Measurements from ENCODE around the gene ABHD16A. TPM values are rescaled to one million over a fixed set of nuclear protein-coding genes. Genes with fewer than 3 reads are reported as not detected.
"Not testable (repeated sequence)": the region's sequence is repeated elsewhere in the genome, so short reads cannot be mapped to it uniquely, and the experiment has no call there.

Gene ABHD16A
- total RNA-seq, 1 experiment from 2014 or later = 50.5 TPM

DNA sequence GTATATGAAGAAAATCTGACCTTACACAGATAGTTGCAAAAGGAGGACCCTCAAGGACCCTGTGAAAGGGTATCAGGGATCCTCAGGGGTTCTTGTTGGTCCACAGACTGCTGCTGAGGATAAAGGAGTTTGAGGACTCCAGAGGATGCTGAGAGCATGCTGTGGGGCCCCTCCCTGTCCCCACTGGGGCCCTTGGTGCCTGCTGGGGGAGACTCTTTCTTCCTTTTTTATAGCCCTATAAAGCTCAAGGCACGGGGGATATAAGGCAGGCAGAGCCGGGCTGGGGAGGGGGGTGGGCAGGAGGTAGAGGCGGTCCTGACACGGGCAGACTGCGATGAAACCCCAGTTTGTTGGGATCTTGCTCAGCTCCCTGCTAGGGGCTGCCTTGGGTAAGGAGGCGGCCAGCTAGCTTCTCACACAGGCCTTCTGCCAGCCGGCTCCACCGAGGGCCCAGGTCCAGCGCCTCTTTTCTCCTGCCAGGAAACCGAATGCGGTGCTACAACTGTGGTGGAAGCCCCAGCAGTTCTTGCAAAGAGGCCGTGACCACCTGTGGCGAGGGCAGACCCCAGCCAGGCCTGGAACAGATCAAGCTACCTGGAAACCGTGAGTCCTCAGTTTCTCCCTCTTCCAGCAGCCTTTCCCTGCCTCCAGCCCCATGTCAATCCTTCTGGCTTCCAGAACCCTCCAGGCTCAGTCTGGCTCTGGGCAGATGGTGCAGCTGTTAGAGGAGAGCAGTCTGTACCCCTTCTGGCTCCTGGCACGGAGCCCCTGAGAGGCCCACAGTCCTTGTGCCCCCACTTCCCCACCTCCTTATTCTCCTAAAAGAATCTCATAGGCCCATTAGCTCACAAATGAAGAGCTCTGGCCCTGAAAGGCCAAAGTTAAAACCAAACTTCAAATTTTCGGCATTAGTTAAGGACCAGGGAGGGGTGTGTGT, 12.2 kb upstream of the ABHD16A start, which contains the start of gene LY6G6D:
TSS of gene LY6G6D (plus strand) at position 327 of the 937 bp plus-strand sequence. CDS start at position 335, 8 bp downstream.
- no peak for DNase-seq (ENCODE audit: low read depth)

DNA sequence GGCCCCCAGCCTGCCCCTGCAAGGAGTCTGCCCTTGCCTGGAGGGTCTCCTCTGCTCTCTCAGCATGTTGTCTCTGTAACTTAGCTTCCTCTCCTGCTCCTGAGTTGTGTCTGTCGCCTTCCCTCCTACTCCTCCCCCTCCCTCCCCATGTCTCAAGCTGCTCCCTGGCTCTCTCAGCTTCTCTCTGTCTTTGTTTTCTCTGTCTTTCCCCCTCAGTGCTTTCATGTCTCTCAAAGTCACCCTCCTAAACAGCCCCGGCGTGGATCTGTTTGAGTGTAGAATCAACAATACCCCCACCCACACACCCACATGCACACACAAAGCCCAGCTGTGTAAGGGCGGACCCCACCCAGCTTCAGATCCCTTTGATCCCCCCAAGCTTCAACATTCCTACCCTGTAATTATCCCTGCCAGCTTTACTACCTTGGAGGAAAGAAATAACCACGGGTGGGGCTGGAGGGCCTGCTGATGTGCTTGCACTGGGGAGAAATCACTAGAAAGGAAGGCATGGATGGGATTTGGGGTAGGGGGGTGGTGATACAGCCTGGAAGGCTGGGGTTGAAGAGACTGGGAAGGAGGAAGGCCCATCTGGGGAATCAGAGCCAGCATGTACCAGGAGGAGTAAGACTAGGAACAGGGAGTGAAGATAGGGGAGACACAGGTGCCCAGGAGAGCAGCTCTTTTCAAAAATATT, 11.0 kb upstream of the ABHD16A start:
- no peak for DNase-seq (ENCODE audit: low read depth)

DNA sequence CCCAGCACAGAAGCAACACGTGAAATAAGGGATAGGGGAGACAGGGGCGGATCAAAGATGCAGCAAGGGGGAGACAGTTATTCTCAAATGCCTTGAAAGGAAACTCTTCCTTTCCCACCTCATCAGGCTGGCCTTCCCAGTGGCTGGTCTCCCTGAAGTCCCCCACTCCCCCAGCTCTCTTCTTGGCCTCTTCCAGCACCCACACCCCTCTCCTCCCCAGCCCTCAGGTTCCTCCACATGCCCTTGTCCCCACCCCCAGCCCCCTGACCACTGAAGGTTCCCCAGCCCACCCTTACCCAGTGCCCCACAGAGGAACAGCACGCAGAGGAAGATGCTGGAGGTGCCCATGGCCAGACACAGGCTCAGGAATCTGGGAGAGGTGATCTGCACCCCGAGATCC, 10.3 kb upstream of the ABHD16A start:
- DNase-seq (ENCODE audit: low read depth) = no peak

DNA sequence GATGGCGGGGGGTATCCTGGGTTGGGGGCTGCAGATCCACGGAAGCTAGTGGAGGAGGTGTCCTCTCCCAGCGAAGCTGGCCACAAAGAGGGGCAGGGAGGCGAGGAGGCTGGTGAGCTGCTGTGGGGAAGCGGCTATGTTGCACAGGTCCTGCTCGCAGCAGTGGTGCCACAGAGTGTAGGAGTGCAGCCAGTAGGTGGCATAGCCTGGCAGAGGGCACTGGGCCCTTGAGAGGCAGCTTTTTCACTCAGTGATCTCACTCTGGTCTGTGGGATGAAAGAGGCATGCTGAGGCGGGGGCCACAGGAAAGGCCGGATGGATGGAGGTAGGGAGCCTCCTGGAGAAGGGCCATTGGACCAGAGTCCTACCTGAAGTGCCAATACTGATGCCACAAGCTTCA, 9.2 kb upstream of the ABHD16A start:
- no peak for DNase-seq (ENCODE audit: low read depth)

DNA sequence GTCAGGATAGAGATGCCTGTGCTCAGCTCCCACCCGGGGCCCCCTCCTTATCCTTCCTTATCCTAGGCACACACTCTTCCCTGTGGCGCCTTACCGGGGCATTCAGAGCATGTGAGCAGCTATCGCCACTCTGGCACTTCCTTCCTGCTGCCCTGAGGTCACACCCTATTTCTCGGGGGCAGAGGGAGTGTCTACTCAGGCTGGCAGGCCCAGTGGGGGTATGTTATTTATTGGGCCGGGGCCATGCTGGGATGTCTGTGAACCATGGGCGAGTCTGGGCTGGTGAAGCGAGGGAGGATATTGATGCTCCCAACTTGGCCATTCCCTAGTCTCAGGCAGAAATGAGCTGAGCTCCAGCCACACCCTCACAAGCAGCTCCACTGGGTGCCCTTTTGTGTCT, 8.1 kb upstream of the ABHD16A start:
- DNase-seq (ENCODE audit: low read depth) = no peak

DNA sequence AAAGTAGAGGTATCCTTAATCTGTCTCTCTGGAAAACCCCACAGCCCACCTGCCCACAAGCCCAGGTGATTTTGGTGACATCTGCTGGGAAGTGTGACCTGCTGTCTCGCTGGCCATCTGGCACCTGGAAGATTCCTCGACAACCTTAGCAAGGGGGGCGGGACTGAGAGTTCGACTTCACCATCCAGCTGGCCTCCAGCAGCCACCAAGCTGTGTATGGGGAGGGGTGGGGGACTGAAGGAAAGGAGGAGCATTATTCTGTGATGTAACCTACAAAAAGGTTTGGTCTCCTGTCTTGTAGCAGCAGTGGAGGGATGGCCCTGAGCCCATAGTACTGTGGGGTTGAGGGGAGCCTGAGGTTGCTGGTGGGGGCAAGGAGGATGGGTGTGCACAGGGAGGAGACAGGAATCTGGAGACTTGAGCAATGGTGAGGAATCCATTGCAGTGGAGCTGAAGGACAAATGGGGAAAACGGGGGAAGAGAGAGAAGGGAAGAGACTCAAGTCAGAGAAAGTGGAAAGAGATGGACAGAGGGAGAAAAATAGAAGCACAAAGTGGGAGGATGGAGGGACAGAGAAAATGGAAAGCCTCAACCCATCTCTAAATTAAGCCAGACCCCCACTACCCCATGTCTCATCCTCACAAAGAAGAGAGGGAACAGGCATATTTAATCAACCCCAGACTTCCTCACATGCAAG, 7.5 kb upstream of the ABHD16A start:
- no peak for DNase-seq (ENCODE audit: low read depth)

DNA sequence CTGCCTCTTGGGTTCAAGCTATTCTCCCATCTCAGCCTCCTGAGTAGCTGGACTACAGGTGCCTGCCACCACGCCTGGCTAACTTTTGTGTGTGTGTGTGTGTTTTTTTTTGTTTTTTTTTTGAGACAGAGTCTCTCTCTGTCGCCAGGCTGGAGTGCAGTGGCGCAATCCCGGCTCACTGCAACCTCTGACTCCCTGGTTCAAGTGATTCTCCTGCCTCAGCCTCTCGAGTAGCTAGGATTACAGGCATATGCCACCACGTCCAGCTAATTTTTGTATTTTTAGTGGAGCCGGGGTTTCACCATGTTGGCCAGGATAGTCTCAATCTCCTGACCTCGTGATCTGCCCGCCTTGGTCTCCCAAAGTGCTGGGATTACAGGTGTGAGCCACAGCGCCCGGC, 6.0 kb upstream of the ABHD16A start:
- DNase-seq (ENCODE audit: low read depth) = not testable (repeated sequence)

DNA sequence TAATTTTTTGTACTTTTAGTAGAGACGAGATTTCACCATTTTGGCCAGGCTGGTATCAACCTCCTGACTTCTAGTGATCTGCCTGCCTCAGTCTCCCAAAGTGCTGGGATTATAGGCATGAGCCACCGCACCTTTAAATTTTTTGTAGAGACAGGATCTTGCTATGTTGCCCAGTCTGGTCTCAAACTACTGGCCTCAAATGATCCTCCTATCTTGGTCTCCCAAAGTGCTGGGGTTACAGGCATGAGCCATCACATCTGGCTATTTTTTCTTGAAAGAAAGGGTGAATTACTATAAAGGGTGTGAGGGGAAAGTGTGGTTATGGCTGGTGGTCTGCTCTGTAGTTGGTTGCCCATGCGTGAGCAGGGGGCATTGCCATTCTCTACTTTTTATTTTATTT, 5.1 kb upstream of the ABHD16A start:
- no peak for DNase-seq (ENCODE audit: low read depth)

DNA sequence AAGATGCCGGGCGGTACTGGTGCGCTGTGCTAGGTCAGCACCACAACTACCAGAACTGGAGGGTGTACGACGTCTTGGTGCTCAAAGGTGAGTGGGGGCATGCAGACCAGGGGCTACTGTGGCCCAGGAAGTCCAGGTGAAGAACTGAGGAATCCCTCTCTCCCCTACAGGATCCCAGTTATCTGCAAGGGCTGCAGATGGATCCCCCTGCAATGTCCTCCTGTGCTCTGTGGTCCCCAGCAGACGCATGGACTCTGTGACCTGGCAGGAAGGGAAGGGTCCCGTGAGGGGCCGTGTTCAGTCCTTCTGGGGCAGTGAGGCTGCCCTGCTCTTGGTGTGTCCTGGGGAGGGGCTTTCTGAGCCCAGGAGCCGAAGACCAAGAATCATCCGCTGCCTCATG, 4.6 kb upstream of the ABHD16A start:
- no peak for DNase-seq (ENCODE audit: low read depth)

DNA sequence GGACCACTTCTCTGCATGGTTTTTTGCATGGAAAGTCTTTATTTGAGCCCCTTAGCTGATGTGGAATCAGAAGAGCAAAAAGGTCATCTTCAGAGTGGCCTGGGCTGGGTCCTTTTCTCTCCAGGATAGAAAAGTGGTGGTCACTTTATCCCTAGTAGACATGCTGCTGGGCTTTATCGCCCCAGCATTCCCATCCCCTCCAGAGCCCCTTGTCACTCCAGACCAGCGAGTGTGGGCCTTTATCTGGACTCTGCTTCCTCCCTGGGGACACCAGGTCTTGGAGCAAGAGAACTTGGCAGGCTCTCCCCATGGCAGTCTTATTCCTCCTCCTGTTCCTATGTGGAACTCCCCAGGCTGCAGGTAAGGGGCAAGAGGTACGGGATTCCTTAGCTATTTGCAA, 3.5 kb upstream of the ABHD16A start, which contains the start of gene LY6G6F:
TSS of gene LY6G6F (plus strand) at position 268 of the 400 bp plus-strand sequence. CDS start at position 309, 41 bp downstream.
- DNase-seq (ENCODE audit: low read depth) = no peak

DNA sequence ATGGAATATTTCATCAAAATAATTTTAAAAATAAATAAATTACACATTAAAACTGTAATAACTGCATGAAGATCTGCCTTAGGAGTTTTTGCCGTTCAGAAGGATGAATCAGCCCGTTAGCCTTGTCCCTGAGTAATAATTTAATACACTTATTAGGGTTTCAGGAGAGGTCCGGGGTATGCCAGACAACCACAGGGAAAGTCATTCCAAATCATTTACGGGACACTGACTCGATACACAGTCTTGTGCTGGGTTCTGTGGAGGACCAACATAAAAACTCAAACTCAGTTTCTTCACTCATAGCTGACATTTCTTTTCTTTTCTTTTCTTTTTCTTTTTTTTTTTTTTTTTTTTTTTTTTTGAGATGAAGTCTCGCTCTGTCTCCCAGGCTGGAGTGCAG, 2.8 kb upstream of the ABHD16A start:
- no peak for DNase-seq (ENCODE audit: low read depth)

DNA sequence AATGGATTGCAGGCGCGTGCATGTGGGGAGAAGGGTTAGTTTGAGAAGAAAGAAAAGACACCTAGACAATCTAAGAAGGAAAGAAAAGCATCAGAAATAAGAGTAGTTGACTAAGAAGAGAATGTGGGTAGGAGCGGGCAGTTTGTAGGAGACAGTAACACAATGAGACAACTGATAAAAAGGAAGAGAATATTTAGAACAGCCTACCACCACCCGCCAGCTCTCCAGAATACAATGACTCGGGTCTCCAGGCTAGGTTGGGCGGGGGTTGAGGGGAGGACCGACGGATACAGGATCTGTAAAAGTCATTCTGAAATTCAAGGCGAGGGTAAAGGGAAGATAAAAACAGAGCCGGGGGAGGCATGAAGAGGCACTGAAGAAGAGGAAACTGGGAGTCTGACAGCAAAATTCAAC, 712 bp downstream of the ABHD16A start:
- no peak for DNase-seq (ENCODE audit: low read depth)

DNA sequence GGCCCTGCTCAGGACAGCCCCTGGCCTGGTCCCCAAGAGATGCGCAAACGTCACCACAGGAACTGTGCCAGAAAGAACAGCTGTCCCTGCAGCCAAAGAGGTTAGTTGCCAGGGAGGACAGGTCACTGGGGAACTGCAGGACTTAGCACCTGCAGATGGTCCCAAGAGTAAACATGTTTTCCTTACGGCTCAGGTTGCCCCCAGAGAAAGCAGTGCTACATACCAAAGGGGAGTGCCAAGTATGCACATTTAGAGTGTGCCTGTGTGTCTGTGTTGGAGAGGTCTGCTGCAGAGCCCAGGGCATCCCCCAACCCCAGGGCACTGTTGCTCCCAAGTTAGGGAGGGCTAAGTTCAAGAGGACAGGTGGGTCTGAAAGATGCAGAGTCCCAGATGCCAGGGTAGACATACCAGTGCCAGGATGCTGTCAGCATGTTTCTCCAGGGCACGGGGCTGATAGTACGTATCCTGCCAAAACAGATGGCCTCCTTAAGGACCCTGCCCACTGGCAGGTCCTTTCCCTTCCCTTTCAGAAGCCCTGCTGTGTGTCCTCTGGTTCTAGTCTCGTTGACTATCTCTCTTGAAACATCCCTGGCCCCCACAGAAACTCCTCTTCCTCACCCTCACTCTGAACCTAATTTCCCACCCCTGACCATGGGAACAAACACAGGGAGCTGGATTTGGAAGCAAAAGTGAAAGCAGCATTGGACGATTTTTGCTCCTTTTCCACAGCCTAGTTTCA, 1.3 kb downstream of the ABHD16A start:
- peak; percentile 63 for DNase-seq (ENCODE audit: low read depth)

DNA sequence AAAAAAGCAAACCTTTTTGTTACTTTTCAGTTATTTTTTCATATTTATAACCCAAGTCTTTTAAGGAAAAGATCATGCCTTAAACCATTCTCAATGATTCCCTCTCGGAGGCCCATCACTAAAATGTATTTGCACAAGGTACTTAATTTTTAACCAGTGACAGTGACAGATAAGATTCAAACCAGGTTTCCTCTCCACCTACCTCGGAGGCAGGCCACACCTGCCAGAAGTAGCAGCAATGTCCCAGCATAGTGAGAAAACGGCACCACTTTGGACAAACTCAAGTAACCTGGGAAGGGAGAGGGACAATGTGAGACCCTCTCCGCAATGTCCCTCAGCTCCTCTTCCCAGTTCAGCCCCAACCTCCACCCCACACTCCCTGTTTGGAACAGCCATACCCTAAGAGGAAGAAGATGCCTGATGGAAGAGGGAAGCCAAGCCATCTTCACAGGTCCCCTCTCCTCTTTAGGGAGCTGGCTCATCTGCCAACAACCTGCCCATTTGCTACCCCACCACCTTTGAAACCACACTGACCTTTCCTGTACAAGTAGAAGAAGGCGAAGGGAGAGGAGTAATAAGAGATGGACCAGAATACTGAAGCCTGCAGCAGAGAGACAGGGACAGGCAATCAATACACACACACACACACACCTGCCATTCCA, 2.3 kb downstream of the ABHD16A start:
- no peak for DNase-seq (ENCODE audit: low read depth)

DNA sequence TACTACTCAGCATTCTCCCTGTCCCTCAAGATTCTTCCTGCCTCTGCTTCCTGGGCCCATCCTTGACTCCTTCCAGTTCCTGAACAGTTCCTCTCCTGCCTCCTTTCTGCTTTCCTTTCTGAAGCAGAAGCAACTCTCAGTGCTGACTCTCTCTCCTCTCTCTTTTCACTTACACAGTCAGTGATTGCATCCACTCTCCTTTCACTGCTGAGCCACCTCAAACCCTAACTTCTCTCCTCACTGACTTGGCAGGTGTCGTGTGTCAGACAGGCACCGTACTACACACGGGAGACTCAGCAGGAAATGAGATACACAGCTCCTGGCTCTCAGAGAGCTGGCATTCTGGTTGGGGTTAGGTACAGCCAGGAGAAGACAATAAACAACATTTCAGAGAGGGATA, 5.6 kb downstream of the ABHD16A start:
- DNase-seq (ENCODE audit: low read depth) = no peak

DNA sequence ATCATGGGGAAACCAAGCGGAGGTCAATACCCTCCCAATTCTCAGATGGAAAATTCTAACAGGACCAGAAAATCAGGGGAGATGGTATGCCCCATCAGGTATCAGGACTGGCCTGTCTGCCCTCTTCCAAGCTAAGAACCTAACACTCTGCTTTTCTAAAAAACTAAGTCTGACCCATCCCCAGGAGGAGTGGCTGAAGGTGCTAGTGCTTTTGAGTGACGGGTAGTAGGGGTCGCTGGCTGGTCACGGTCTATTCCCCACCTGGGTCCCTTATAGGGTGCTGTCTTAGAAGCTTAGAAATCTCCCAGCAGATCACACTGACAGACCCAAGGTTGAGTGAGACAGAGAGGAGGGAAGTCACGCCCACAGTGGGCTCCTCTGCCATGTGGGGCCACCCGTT, 9.6 kb downstream of the ABHD16A start:
- no peak for DNase-seq (ENCODE audit: low read depth)

DNA sequence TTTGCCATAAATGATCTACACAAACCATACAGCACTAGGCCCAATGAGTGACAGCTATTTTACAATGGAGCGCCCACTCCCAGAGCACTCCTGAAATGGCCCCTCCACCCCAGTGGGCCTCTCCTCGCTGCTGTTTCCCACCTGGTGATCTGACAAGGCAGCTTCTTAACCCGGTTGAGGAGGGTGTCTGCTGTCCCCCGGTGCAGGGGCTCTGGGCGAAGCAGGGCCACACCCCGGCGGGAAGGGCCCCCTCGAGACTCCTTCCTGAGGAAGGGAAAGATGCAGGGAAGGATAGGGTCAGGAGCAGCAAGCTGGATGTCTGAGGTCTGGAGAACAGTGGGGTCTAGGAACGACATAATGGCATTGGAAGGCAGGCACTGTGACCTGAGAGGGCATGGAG, 10.2 kb downstream of the ABHD16A start:
- DNase-seq (ENCODE audit: low read depth) = no peak

DNA sequence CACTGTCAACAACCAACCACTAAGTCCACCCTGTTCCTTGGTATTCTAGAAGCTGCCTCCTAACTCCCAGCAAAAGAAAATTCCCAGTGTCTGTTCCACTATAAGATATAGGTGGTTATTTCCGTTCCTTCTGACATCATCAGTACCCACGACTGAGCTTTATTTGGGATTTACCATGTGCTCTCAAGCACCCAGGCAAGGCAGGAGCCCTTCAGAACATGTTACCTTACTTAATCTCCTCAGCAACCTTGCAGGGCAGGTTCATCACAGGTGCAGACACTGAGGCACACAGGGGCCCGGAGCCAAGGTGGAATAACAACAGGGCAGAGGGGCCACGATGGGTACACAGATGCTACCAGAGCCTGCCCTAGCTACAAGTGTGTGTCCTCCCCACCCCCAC, 10.8 kb downstream of the ABHD16A start:
- DNase-seq (ENCODE audit: low read depth) = no peak

DNA sequence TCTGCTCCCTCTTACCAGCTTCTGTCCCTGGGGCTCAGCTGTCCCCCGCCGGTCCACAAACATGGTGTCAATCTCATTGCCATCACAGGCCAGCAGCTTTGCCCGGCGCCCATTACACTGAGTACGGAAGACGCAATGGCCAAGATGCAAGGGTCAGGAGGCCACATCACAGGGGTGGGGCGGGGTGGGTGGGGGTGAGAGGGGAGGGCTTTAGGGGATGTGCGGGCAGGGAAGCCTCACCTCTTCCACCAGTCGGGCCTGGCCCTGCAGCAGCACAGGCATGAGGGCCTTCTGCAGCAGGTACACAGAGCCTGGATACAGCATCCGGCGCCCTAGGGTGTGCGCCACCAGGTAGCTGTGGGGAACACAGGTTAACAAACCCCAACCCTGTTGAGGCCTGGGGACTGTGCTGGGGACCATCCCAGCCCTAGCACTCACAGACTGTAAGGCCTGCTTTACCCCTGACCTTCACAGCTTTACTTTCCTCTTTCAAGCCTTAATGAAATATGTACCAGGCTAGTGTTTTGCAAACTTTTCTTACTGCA, 11.5 kb downstream of the ABHD16A start:
- no peak for DNase-seq (ENCODE audit: low read depth)

DNA sequence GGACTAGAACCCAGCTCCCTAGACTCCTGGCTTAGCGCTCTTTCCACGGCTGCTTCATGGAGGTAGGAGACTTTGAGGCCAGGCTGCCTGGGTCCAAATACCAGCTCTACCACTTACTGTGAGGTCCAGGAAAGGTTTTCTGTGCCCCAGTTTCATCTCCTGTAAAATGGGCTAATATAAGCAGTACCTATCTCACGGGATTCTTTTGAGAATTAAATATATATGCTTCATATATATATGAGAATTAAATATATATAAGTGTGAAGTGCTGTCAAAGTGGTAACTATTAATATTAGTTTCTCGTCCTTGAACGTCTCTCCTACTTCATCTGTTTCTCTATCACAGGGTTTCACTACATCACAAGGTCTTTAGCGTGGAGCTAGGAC, 12.1 kb downstream of the ABHD16A start:
- no peak for DNase-seq (ENCODE audit: low read depth)
